HG03196 (cell line): ENCODE results near the gene JPH3.
"Not testable (repeated sequence)": the region's sequence is repeated elsewhere in the genome, so short reads cannot be mapped to it uniquely, and the experiment has no call there.

Source experiments
- ATAC-seq: cut with Tn5 transposase; IDR thresholded peaks from one replicate; pipeline ENCODE4 v1.9.1; 2021; ENCODE audit not compliant: unreplicated experiment

JPH3 gene

DNA sequence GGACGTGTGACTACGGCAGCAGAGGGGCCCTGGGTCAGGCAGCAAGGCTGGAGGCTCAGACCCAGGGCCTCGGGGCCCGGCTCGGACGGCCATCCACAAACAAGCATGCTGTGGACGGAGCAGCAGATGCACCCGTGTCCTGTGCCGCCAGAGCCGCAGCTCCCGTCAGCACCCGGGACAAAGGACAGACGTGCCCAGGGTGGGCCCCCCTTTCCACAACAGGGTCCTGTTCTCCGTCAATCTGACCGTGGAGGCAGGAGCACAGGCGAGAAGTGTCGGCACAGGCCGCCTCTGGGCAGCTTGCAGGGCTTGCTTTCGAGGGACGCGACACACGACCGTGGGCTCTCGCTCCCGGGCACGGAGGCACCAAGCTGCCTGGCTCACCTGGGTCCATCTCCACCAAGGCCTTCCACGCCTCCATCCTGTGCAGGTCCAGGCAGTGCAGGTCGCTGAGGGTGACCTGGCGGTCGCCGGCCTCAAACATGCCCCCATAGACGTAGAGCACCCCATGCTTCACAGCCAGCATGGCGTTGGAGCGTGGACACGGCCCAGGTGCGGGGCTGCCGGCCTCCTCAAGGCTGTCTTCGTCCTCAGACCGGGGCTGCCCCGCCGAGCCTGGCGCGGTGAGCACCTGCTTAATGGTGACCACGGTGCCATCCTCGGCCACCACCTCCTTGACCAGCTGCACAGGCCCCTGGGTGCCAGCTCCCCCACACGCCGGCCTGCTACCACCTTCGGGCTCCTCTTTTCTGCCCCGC is 106.8 kb downstream of the JPH3 start:
- no peak for ATAC-seq

DNA sequence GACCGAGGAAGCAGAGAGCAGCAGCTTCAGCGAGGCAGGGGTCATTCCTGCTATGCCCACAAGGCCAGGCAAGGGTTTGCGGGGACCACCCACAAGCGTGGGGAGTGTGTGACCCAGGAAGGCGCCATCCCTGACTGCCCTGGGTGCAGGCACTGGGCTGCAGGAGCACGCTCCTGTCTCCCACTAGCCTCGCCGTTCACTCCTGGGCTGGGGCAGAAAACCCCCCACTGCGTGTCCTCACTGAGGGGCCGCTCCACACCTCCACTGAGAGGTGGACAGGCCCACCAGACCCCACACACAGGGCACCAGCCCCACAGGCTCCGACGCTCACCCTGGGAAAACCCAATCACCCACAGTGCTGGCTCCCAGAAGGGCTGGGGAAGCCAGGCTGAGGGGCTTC is 107.4 kb downstream of the JPH3 start:
- ATAC-seq: no peak

DNA sequence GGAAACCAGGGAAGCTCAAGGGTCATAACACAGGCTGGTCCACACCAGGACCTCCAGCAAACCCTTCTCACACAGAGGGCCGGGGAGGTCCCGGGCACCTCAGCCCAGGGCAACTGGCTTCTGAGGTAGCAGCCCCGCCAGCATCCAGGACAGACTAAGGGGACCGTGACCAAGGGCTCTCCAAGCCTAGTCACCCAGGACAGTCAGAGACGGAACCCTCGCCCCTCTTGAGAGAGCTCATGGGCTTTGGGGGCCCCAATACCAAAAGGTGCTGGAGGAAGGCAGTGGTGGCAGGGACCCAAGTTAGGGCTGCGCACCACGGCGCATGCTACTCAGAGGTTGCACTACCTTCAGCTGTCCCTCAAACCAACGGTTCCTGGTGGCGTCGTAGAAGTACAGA is 108.6 kb downstream of the JPH3 start:
- ATAC-seq: no peak

DNA sequence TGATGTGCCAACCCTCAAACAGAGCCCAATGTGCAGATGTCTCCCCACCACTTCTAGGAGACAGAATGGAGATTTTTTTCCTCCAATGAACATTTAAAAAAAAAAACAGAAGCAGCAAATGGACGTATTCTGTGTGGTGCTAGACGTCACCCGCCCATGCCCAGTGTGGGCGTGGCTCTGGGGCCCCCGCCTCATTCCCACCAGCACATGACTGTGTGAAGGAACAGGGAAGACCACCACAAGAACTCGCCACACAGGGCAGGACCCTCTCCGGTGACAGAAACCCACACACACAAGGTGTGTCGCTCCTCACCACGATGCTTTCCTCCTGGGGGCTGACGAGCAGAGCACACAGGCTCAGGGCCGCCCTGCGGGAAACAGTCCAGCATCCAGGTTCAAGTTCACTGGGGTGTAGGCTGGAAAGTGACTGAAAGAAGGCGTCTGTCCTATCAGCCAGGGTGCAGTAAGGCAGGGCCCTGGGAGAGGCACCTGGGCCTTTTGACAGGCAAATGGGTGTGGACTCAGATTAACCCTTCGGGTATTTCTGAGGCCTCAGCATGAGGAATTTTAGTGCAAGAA is 110.0 kb downstream of the JPH3 start:
- no peak for ATAC-seq

DNA sequence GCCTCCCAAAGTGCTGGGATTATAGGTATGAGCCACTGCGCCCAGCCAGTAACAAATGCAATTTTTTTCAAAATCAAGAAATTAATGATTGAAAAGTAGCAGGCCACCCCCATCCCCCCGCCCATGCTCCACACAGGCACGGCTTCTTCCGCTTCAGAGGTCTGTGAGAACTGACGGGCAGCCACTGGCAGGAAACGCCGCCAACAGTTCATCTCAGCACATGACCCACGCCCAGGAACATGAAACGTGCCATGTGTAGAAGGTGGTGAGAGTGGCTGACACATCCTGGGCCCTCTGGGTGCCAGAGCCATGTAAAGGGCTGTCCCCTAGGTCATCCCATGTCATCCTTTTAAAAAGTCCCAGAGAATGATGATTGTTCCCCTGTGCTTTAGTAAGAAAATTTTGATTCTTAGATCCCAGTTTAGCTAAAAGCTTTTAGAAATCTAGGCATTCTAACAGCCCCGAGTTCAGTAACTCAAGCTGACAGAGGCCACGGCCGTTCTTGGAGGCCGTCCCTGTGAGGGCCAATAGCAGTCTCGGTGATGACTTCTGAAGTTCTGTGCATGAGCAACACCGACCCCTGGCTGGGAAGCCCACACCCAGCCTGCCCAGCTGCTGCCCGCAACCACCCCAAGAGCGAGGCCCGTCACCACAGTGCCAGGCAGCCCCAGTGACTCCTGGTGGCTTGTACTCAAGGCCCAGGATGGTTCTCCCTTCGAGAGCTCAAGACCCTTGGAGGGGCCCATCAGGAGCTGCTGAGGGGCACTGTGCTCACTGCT is 111.3 kb downstream of the JPH3 start:
- no peak for ATAC-seq

DNA sequence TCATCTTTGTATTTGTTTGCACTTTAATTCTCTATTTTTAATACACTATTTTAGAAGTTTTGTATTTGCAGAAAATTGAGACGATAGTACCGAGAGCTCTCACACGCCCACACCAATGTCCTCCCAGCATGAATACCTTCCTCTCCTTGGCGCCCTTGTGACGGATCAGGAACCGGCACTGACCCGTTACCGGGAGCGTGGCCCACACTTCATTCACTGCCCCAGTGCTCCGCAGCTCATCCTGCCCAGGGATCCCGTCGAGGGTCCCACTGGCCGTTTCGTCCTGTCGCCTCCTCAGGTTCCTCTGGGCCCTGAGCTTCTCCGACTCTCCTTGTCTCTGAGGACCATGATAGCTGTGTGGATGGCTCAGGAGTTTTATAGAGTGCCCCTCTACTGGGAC is 112.9 kb downstream of the JPH3 start:
- ATAC-seq: no peak

DNA sequence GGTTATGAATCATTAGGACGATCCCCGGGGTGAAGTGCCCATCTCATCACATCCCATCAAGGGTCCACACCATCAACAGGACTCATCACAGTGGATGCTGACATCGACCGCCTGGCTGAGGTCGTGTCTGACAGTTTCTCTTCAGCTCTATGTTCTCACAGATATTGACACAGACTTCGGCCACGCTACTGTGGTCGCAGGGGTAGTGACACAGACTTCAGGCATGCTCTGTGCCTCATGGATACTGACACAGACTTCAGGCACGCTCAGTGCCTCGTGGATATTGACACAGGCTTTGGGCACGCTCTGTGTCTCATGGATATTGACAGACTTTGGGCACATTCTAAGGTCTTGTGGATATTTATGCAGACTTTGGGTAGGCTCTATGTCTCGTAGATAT is 113.3 kb downstream of the JPH3 start:
- ATAC-seq: no peak

DNA sequence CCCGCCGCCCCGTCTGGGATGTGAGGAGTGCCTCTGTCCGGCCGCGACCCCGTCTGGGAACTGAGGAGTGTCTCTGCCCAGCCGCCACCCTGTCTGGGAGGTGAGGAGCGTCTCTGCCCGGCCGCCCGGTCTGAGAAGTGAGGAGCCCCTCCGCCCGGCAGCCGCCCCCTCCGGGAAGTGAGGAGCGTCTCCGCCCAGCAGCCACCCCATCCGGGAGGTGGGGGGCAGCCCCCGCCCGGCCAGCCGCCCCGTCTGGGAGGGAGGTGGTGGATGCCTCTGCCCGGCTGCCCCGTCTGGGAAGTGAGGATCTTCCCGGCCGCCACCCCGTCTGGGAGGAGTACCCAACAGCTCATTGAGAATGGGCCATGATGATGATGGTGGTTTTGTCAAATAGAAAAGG is 116.5 kb downstream of the JPH3 start:
- ATAC-seq: not testable (repeated sequence)

DNA sequence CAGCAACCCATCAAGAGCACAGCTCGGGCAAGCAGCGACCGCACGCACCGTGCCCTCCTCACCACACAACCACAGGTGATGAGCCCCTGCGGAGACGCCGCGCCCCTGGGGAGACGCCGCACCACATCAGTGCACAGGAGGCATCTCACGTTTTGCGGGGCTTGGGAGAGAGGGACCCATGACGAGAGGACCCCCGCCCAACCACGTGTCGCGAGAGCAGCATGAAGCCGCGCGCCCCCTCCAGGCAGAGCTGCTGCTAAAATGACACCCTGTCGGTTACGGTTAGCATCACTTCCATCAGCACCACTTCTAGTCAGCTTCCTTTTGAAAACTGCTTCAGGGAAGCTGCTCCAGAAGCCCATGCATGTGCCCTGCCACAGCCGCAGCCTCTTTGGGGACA is 118.1 kb downstream of the JPH3 start:
- ATAC-seq: no peak

DNA sequence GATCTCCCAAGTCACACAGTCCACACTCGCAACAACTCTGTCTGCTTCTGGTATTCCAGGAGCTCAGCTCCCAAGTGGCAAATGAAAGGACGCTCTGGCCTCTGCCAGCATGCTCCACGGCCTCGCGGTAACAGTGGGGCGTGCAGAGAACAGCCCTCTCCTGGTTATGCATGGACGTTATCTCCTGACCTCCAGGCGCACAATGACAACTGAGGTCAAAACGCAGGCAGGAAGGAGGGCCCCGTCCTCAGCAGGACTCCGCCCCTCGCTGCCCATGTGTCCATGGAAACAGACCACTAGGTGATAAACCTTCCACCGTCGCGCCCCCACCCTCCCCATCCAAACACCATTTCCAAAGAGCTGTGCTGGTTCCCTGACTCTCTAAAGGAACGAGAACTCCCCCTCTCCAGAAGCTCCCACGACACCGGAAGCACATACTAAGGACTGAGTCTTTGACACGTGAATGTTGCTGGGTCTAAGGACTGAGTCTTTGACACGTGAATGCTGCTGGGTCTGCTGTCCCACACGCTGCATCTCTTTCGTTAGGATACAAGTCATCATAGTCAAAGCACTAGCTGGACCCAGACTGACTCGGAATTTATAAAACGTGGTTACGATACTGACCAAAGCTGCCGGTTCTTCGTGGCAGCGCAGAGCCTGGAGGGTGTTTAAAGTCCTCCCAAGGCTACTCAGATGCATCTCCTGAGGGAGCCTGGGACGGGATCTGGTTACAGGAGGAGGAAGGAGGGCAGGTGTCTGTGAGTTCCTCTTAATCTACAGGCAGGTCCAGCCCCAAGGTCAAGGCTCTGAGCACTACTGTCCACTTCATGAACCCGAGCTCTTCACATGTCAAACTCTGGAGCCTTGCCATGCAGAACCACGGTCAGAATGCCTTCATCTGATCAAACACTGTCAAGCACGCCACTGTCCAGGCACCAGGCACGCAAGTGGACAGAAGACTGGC is 119.6 kb downstream of the JPH3 start:
- ATAC-seq: no peak

DNA sequence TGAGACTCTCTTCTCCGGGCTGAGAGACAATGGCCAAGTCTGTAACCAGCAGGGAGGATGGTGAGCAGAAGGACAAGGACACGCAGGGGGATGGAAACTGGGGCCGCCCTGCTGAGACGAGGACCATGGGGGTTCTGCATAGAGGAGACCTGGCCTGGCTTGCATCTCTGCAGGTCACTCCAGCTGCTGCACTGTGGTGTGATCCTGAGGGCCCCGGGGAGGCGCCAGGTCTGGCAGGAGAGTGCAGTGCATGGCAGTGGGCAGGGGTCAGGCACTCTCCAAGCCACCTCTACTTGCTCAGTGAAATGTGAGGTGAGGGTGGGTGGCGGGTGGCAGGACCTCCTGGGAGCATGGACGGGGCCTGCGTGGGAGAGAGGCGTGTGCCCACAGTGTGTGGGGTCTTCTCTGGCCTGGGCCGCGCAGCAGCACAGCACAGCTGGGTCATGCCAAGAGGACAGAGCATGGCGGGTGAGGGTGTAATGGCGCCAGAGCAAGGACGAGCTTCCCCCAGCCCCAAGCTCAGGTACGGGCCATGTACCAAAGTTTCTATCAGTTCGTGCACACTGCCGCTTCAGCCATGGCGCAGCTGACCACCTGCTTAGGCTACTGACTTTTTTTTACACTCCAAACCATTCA is 120.4 kb downstream of the JPH3 start:
- no peak for ATAC-seq

DNA sequence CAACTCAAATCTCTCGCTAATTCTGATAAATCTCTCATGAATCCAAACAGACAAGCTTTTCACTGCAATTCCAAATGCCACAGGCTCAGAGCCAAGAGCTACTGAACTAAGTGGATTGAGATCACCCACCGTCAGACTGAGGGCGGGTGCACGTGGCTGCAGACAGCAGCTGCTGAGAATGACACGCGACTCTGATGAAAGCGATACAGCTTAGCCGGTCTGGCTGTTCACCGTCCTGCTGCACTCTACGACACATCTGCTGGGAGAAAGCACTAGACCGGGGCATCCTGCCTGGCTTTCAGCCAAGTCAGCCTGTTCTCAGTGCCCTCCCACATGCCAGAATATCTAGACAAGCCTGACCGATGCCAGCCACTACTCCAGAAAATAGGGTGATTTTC is 120.9 kb downstream of the JPH3 start:
- no peak for ATAC-seq

DNA sequence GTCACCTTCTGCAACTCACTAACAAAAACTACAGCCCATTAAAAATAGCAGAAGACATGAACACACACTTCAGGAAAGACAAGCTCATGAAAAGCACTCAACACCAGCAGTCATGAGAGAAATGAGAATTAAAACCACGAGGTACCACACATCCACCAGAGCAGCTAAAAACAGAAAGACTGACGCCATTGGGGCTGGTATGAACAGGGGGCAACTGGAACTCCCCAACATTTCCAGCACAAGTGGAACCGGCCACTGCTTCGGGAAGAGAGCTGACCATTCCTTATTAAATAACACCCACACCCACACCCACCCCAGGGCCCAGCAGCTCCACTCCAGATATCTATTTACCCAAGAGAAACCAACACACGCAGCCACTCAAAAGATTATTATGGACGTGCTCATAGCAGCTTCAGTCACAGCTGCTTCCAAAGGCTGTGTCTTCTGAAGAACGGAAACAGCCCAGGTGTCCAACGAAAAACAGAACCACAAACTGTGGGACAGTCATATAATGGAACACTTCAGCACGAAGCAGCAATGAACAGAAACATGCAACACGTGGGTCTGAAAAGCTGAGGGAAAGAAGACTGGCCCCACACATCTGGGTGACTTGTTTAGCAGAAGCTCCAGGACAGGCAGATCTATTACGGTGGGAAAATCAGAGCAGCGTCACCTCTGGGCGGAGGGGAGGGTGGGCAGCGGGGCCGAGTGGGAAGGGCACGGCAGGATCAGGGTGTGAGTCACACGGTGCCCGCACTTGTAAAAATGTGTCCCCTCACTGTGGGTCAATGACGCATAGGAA is 122.4 kb downstream of the JPH3 start:
- ATAC-seq: no peak

DNA sequence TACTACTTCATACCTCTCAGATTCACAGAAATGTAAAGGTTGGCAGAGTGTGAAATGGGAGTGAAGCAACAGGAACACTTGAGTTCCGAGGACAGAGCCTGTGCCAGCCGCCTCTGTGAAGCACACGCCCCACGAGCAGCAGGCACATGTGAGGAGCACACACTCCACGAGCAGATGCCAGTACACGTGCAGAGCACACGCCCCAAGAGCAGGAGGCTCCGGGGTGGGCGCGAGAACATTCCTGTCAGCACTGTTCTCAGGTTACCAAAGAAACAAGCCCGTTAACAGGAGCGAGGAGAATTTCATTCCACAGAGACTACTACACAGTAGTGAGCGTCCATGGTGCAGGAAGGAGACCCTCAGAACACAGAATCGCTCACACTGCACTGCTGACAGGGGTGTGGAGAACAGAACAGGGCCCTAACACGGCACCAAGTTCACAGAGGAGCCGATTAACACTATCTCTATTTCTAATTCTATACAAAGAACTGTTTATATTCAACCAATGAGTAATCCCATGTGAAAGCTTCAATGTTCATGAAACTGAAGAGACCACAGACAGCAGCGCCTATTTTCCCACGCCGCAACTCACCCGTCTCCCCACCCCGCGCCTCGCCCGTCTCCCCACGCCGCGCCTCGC is 123.4 kb downstream of the JPH3 start:
- ATAC-seq: no peak

DNA sequence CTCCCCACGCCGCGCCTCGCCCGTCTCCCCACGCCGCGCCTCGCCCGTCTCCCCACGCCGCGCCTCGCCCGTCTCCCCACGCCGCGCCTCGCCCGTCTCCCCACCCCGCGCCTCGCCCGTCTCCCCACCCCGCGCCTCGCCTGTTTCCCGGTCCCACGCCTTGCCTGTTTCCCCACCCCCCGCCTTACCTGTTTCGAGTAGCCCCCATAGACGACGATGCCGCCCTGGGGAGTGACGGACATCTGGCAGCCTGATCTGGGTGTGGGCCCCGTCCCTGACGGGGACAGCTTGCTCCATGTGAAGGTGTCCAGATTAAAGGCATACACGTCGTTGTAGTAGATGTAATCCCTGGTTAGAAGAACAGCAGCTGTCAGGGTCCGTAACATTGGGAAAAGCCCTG is 124.3 kb downstream of the JPH3 start:
- ATAC-seq: not testable (repeated sequence)

DNA sequence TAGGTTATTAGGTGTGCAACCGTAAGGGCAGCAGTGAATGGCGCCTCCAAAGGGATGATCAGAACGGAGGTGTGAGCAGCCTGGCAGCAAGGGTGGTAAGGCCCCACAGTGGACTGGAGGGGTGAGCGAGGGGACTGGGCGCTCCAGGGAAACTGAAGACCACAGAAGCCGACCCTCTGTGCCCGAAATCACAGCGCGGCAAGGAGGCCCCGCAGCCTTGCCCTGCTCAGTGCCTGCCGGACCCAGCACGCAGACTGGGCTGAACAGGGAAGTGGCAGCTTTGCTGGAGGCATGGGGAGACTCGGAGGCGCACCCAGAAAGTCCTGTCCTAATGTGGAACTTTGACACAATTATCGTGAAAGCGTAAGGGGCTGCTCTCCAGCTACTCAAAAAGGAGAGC is 125.0 kb downstream of the JPH3 start:
- no peak for ATAC-seq

DNA sequence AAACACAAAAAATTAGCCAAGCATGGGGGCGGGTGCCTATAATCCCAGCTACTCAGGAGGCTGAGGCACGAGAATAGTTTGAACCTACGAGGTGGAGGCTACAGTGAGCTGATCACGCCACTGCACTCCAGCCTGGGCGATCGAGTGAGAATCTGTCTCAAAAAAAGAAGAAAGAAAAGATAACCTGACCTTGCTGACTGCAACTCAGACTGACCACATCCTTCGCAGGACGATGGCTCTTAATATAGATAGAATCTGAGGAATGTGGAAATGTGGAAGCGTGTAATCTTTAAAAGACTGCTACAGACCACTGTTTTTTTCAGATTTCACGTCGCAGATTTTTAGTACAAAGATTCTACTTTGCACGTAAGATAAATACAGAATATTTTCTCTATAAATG is 125.7 kb downstream of the JPH3 start:
- ATAC-seq: no peak

DNA sequence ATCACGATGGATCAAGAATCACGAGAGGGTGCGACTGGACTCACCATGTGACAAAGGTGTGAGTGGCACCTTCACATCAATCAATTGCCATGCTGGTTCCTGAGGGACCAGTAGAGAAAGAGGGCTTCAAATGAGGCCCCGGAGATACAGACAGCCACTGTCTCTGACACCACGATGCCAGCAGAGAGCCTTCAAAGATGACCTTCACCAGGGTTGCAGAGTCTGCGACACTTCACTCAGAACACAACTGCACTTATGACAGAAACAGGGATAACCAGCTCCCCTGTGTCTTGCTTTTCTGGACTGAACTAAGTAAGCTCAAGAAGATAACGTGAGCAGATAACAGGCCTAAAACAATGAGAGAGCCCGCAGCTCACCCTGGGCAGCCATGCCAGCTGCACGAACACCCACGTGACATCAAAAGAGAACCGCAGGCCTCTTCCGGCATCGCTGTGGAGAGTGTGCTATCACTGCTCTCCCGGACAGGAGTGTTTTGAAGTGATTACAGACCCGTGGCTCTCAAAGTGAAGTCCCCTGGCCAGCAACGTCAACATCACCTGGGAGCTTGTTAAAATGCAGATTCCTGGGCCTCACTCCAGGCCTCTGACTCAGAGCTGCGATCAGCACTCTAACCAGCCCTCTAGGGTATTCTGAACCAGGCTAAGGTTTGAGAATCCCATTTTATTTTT is 127.1 kb downstream of the JPH3 start:
- no peak for ATAC-seq

DNA sequence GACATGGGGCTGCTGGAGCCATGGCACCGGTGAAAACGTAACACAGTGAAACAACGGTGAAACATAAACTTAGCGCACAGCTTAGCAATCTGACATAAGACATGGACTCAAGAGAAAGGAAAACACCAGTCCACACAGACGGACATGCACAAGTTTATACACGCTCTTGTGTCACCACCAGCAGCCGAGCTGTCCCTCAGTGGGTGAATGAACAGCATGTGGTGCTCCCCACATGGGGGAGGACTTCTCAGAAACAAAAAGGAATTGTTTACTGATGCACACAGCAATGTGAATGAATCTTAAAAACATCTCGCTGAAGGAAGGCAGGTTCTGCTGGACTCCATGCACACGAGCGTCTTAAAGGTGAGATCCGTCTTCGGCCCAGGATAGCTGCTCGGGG is 129.3 kb downstream of the JPH3 start:
- no peak for ATAC-seq
